ENCODE results near the gene BYSL.

DNA sequence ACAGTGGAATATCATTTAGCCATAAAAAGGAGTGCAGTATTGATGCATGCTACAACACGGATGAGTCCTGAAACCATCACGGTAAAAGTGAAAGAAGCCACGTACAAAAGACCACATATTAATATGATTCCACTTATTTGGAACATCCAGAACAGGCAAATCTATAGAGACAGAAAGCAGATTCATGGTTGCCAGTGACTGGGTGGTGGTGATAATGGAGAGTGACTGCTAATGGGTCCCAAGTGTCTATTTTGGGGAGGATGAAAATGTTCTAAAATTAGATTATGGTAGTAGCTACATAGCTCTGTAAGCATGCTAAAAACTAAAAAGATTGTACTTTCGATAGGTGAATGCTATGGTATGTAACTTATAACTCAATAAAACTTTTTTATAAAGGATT lies 38.7 kb downstream of the BYSL start:
- TF ChIP-seq, protein P1, sequence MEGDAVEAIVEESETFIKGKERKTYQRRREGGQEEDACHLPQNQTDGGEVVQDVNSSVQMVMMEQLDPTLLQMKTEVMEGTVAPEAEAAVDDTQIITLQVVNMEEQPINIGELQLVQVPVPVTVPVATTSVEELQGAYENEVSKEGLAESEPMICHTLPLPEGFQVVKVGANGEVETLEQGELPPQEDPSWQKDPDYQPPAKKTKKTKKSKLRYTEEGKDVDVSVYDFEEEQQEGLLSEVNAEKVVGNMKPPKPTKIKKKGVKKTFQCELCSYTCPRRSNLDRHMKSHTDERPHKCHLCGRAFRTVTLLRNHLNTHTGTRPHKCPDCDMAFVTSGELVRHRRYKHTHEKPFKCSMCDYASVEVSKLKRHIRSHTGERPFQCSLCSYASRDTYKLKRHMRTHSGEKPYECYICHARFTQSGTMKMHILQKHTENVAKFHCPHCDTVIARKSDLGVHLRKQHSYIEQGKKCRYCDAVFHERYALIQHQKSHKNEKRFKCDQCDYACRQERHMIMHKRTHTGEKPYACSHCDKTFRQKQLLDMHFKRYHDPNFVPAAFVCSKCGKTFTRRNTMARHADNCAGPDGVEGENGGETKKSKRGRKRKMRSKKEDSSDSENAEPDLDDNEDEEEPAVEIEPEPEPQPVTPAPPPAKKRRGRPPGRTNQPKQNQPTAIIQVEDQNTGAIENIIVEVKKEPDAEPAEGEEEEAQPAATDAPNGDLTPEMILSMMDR (IDR thresholded peaks at IDR 0.05; ENCODE audit: insufficient read depth, low read length, poor library complexity, severe bottlenecking): no peak
- TF ChIP-seq EZH2phosphoT487 (conservative IDR thresholded peaks at IDR 0.05; ENCODE audit: low read length): no peak
